HG03108 (cell line): ENCODE measurements around the gene ZNF384.

Source experiments
- ATAC-seq: cut with Tn5 transposase; IDR thresholded peaks from one replicate; pipeline ENCODE4 v1.9.1; 2021; ENCODE audit warnings: moderate library complexity; ENCODE audit not compliant: unreplicated experiment

The ZNF384 gene

GRCh38 chr12:6662602-6662905 is 26.6 kb downstream of the ZNF384 start:
- peak; percentile 19 for ATAC-seq

- no peak for ATAC-seq
Measured at GRCh38 chr12:6653987-6654386, 35.2 kb downstream of the ZNF384 start.

GRCh38 chr12:6653342-6653741 is 35.8 kb downstream of the ZNF384 start:
- no peak for ATAC-seq

- ATAC-seq: no peak
Measured at GRCh38 chr12:6652391-6652790, 36.8 kb downstream of the ZNF384 start.

GRCh38 chr12:6650832-6651231 is 38.3 kb downstream of the ZNF384 start:
- ATAC-seq: no peak

GRCh38 chr12:6647083-6647604 is 42.0 kb downstream of the ZNF384 start, which contains the start of gene ACRBP:
ACRBP (minus strand) TSS chr12:6647432; CDS start chr12:6647366, 66 bp downstream.
- ATAC-seq: no peak

GRCh38 chr12:6646276-6647082 is 42.7 kb downstream of the ZNF384 start:
- no peak for ATAC-seq

GRCh38 chr12:6644903-6645302 is 44.3 kb downstream of the ZNF384 start:
- ATAC-seq: no peak

- no peak for ATAC-seq
Measured at GRCh38 chr12:6644257-6644596, 44.9 kb downstream of the ZNF384 start.

- no peak for ATAC-seq
Measured at GRCh38 chr12:6643569-6644256, 45.5 kb downstream of the ZNF384 start.

- no peak for ATAC-seq
Measured at GRCh38 chr12:6641131-6641530, 48.0 kb downstream of the ZNF384 start.

- no peak for ATAC-seq
Measured at GRCh38 chr12:6640497-6640896, 48.7 kb downstream of the ZNF384 start.

GRCh38 chr12:6639151-6639801 is 49.9 kb downstream of the ZNF384 start:
- no peak for ATAC-seq

GRCh38 chr12:6638305-6638704 is 50.9 kb downstream of the ZNF384 start:
- ATAC-seq: no peak

- peak; percentile 40 for ATAC-seq
Measured at GRCh38 chr12:6635856-6636531, 53.2 kb downstream of the ZNF384 start, which contains the start of gene LPAR5. LPAR5 (minus strand) TSS chr12:6635959; CDS start chr12:6621248, 14,711 bp downstream.

GRCh38 chr12:6635375-6635855 is 53.8 kb downstream of the ZNF384 start:
- peak; percentile 26 for ATAC-seq

GRCh38 chr12:6632026-6632983 is 56.9 kb downstream of the ZNF384 start:
- peak; percentile 58 for ATAC-seq

GRCh38 chr12:6631549-6631961 is 57.6 kb downstream of the ZNF384 start:
- no peak for ATAC-seq

GRCh38 chr12:6630736-6631135 is 58.4 kb downstream of the ZNF384 start:
- ATAC-seq: no peak

GRCh38 chr12:6627616-6628015 is 61.6 kb downstream of the ZNF384 start:
- ATAC-seq: no peak
